ENCODE results near the gene TFDP2. TPM values are rescaled to one million over a fixed set of nuclear protein-coding genes. Genes with fewer than 3 reads are reported as not detected.

The TFDP2 gene
- 39.1 TPM for total RNA-seq

- Histone ChIP-seq H3K4me3 (ENCODE audit: low read length) (peak within 1 kb of the TSS; percentile 50), H3K27me3 (ENCODE audit: insufficient read depth, low read length) (no peaks in the 10 kb centered on the region), H3K9me3 (ENCODE audit: low read depth, low read length) (no peaks in the 10 kb centered on the region), H3K4me1 (ENCODE audit: insufficient read depth, low read length) (peaks cover 14% of the 10 kb centered on the region)
Observed at GRCh38 chr3:142148792-142149672, at the start of gene TFDP2. Gene TFDP2 (minus strand): TSS chr3:142149544. CDS start chr3:142101749, 47,795 bp downstream.

GRCh38 chr3:142188846-142189245, 39.5 kb upstream of the TFDP2 start:
- no peaks in the 10 kb centered on the region for H3K4me1 ChIP-seq (ENCODE audit: insufficient read depth, low read length)

GRCh38 chr3:142180761-142181362, 31.5 kb upstream of the TFDP2 start:
- Histone ChIP-seq H3K4me1 (ENCODE audit: insufficient read depth, low read length) (no peaks in the 10 kb centered on the region), H3K4me3 (ENCODE audit: low read length) (no peak overlapping the region), H3K9me3 (ENCODE audit: low read depth, low read length) (no peaks in the 10 kb centered on the region), H3K27me3 (ENCODE audit: insufficient read depth, low read length) (no peaks in the 10 kb centered on the region)

More at GRCh38 chr3:142188846-142189245, 39.5 kb upstream of the TFDP2 start:
- no peaks in the 10 kb centered on the region for H3K9me3 ChIP-seq (ENCODE audit: low read depth, low read length)
- no peak overlapping the region for H3K4me3 ChIP-seq (ENCODE audit: low read length)
- no peaks in the 10 kb centered on the region for H3K27me3 ChIP-seq (ENCODE audit: insufficient read depth, low read length)

- Histone ChIP-seq H3K27me3 (ENCODE audit: insufficient read depth, low read length) (no peaks in the 10 kb centered on the region), H3K9me3 (ENCODE audit: low read depth, low read length) (no peaks in the 10 kb centered on the region), H3K4me1 (ENCODE audit: insufficient read depth, low read length) (no peaks in the 10 kb centered on the region), H3K4me3 (ENCODE audit: low read length) (no peak overlapping the region)
Observed at GRCh38 chr3:142175478-142175877, 26.1 kb upstream of the TFDP2 start.

GRCh38 chr3:142174559-142174958, 25.2 kb upstream of the TFDP2 start:
- no peak overlapping the region for H3K4me3 ChIP-seq (ENCODE audit: low read length)
- H3K4me1 ChIP-seq (ENCODE audit: insufficient read depth, low read length) = no peaks in the 10 kb centered on the region
- H3K27me3 ChIP-seq (ENCODE audit: insufficient read depth, low read length) = no peaks in the 10 kb centered on the region
- no peaks in the 10 kb centered on the region for H3K9me3 ChIP-seq (ENCODE audit: low read depth, low read length)

GRCh38 chr3:142168514-142168913, 19.2 kb upstream of the TFDP2 start:
- Histone ChIP-seq H3K4me3 (ENCODE audit: low read length) (no peak overlapping the region), H3K9me3 (ENCODE audit: low read depth, low read length) (no peaks in the 10 kb centered on the region), H3K4me1 (ENCODE audit: insufficient read depth, low read length) (no peaks in the 10 kb centered on the region), H3K27me3 (ENCODE audit: insufficient read depth, low read length) (no peaks in the 10 kb centered on the region)

- no peak overlapping the region for H3K4me3 ChIP-seq (ENCODE audit: low read length)
Observed at GRCh38 chr3:142165194-142165593, 15.8 kb upstream of the TFDP2 start.

GRCh38 chr3:142159083-142159740, 9.9 kb upstream of the TFDP2 start:
- H3K27me3 ChIP-seq (ENCODE audit: insufficient read depth, low read length) = no peaks in the 10 kb centered on the region
- no peaks in the 10 kb centered on the region for H3K9me3 ChIP-seq (ENCODE audit: low read depth, low read length)
- no peak overlapping the region for H3K4me3 ChIP-seq (ENCODE audit: low read length)
- no peaks in the 10 kb centered on the region for H3K4me1 ChIP-seq (ENCODE audit: insufficient read depth, low read length)

More at GRCh38 chr3:142165194-142165593, 15.8 kb upstream of the TFDP2 start:
- Histone ChIP-seq H3K27me3 (ENCODE audit: insufficient read depth, low read length) (no peaks in the 10 kb centered on the region), H3K4me1 (ENCODE audit: insufficient read depth, low read length) (no peaks in the 10 kb centered on the region), H3K9me3 (ENCODE audit: low read depth, low read length) (no peaks in the 10 kb centered on the region)

GRCh38 chr3:142154186-142154585, 4.8 kb upstream of the TFDP2 start:
- peaks cover 4% of the 10 kb centered on the region for H3K4me1 ChIP-seq (ENCODE audit: insufficient read depth, low read length)
- H3K9me3 ChIP-seq (ENCODE audit: low read depth, low read length) = no peaks in the 10 kb centered on the region
- H3K27me3 ChIP-seq (ENCODE audit: insufficient read depth, low read length) = no peaks in the 10 kb centered on the region
- no peak overlapping the region for H3K4me3 ChIP-seq (ENCODE audit: low read length)

- H3K4me3 ChIP-seq (ENCODE audit: low read length) = no peak overlapping the region
- H3K9me3 ChIP-seq (ENCODE audit: low read depth, low read length) = no peaks in the 10 kb centered on the region
Observed at GRCh38 chr3:142152384-142152783, 3.0 kb upstream of the TFDP2 start.

GRCh38 chr3:142151828-142152227, 2.5 kb upstream of the TFDP2 start:
- Histone ChIP-seq H3K4me1 (ENCODE audit: insufficient read depth, low read length) (peaks cover 14% of the 10 kb centered on the region), H3K9me3 (ENCODE audit: low read depth, low read length) (no peaks in the 10 kb centered on the region), H3K4me3 (ENCODE audit: low read length) (no peak overlapping the region), H3K27me3 (ENCODE audit: insufficient read depth, low read length) (no peaks in the 10 kb centered on the region)

More at GRCh38 chr3:142152384-142152783, 3.0 kb upstream of the TFDP2 start:
- Histone ChIP-seq H3K27me3 (ENCODE audit: insufficient read depth, low read length) (no peaks in the 10 kb centered on the region), H3K4me1 (ENCODE audit: insufficient read depth, low read length) (peaks cover 14% of the 10 kb centered on the region)

GRCh38 chr3:142151240-142151639, 1.9 kb upstream of the TFDP2 start:
- H3K9me3 ChIP-seq (ENCODE audit: low read depth, low read length) = no peaks in the 10 kb centered on the region
- no peaks in the 10 kb centered on the region for H3K27me3 ChIP-seq (ENCODE audit: insufficient read depth, low read length)
- peaks cover 14% of the 10 kb centered on the region for H3K4me1 ChIP-seq (ENCODE audit: insufficient read depth, low read length)
- H3K4me3 ChIP-seq (ENCODE audit: low read length) = no peak overlapping the region

GRCh38 chr3:142150271-142150670, 927 bp upstream of the TFDP2 start:
- Histone ChIP-seq H3K27me3 (ENCODE audit: insufficient read depth, low read length) (no peaks in the 10 kb centered on the region), H3K4me1 (ENCODE audit: insufficient read depth, low read length) (peaks cover 14% of the 10 kb centered on the region), H3K9me3 (ENCODE audit: low read depth, low read length) (no peaks in the 10 kb centered on the region), H3K4me3 (ENCODE audit: low read length) (no peak overlapping the region)

GRCh38 chr3:142149673-142149992, 289 bp upstream of the TFDP2 start:
- peaks cover 14% of the 10 kb centered on the region for H3K4me1 ChIP-seq (ENCODE audit: insufficient read depth, low read length)
- no peaks in the 10 kb centered on the region for H3K9me3 ChIP-seq (ENCODE audit: low read depth, low read length)
- peak overlapping the region; percentile 50 for H3K4me3 ChIP-seq (ENCODE audit: low read length)
- H3K27me3 ChIP-seq (ENCODE audit: insufficient read depth, low read length) = no peaks in the 10 kb centered on the region

- Histone ChIP-seq H3K4me1 (ENCODE audit: insufficient read depth, low read length) (peaks cover 14% of the 10 kb centered on the region), H3K27me3 (ENCODE audit: insufficient read depth, low read length) (no peaks in the 10 kb centered on the region), H3K4me3 (ENCODE audit: low read length) (peak overlapping the region; percentile 50), H3K9me3 (ENCODE audit: low read depth, low read length) (no peaks in the 10 kb centered on the region)
Observed at GRCh38 chr3:142148044-142148791, 1.1 kb downstream of the TFDP2 start.
